ENCODE results near the gene UPP2.

DNA sequence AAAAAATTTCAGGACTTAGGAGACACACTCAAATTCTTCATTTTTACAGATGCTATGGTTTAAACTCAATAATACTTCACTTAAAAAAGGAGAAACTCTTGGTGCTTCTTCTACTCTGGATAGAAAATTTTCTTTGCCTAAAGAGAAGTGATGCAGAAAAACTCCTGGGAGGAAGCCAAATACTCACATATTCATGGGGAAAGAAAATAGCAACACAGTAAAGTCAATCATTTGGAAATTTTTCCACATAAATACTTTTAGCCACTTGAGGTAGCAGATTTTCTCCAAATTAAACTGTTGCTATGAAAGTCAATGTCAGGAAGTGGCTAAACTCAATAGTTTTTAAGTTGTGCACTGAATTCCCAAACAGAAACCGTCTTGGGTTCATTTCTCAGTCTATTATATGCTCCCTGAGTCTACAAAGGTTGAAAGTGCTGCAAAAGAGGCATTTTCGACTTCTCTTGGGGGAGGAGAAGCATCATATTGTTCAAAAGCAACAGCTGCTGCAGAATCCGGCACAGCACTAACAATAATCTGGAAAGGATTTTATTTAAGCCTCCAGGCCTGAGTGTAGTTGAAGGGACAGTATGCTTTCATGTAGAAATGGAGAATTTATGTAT lies 81.1 kb downstream of the UPP2 start:
- TF ChIP-seq BHLHE40 (IDR thresholded peaks at IDR 0.05; ENCODE audit: low read depth, low read length) (no peak), NPAS2 (CRISPR knock-in tag; IDR thresholded peaks at IDR 0.05; ENCODE audit: borderline replicate concordance) (no peak), KDM1A (IDR thresholded peaks at IDR 0.05; ENCODE audit: low read depth) (no peak), MAX (IDR thresholded peaks at IDR 0.05) (no peak)
- TF ChIP-seq, protein P1, sequence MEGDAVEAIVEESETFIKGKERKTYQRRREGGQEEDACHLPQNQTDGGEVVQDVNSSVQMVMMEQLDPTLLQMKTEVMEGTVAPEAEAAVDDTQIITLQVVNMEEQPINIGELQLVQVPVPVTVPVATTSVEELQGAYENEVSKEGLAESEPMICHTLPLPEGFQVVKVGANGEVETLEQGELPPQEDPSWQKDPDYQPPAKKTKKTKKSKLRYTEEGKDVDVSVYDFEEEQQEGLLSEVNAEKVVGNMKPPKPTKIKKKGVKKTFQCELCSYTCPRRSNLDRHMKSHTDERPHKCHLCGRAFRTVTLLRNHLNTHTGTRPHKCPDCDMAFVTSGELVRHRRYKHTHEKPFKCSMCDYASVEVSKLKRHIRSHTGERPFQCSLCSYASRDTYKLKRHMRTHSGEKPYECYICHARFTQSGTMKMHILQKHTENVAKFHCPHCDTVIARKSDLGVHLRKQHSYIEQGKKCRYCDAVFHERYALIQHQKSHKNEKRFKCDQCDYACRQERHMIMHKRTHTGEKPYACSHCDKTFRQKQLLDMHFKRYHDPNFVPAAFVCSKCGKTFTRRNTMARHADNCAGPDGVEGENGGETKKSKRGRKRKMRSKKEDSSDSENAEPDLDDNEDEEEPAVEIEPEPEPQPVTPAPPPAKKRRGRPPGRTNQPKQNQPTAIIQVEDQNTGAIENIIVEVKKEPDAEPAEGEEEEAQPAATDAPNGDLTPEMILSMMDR (IDR thresholded peaks at IDR 0.05) = no peak

Data from A549 (cell line).